Endodermal cell (in vitro differentiated cells): ENCODE results near the gene CKAP4. TPM values are rescaled to one million over a fixed set of nuclear protein-coding genes. Genes with fewer than 3 reads are reported as not detected.

ENCODE experiments used
- DNase-seq: peaks from one replicate; pipeline ENCODE4 v3.0.0-alpha.2; 2017
- H3K27ac ChIP-seq: 2 replicates; pipeline ENCODE4 v1.5.1; 2013; ENCODE audit warnings: mild to moderate bottlenecking, low read depth, low read length, moderate library complexity
- H3K27me3 ChIP-seq: 2 replicates; pipeline ENCODE4 v1.6.1; 2013; ENCODE audit warnings: mild to moderate bottlenecking, low read length, moderate library complexity; ENCODE audit not compliant: insufficient read depth, control insufficient read depth, poor library complexity, severe bottlenecking
- H3K36me3 ChIP-seq: 2 replicates; pipeline ENCODE4 v1.7.0; 2013; ENCODE audit warnings: mild to moderate bottlenecking, low read length, moderate library complexity; ENCODE audit not compliant: control insufficient read depth, insufficient read depth
- H3K4me1 ChIP-seq: one replicate; pipeline ENCODE4 v1.7.0; 2013; ENCODE audit warnings: low read length; ENCODE audit not compliant: control insufficient read depth, insufficient read depth
- H3K4me3 ChIP-seq: 2 replicates; pipeline ENCODE4 v1.5.1; 2013; ENCODE audit warnings: mild to moderate bottlenecking, low read length, moderate library complexity
- H3K9ac ChIP-seq: 2 replicates; pipeline ENCODE4 v1.6.1; 2013; ENCODE audit warnings: mild to moderate bottlenecking, low read length, moderate library complexity; ENCODE audit not compliant: poor library complexity, severe bottlenecking; ENCODE audit errors: extremely low read depth
- H3K9me3 ChIP-seq: 2 replicates; pipeline ENCODE4 v1.6.1; 2013; ENCODE audit warnings: mild to moderate bottlenecking, low read length, moderate library complexity; ENCODE audit not compliant: control insufficient read depth
- H3K27ac Mint-ChIP-seq: 2 replicates; pipeline ENCODE4 v1.8.0; 2020; ENCODE audit warnings: mixed read lengths
- H3K27me3 Mint-ChIP-seq: 2 replicates; pipeline ENCODE4 v1.8.0; 2021; ENCODE audit warnings: mild to moderate bottlenecking, mixed read lengths; ENCODE audit not compliant: insufficient read depth
- H3K36me3 Mint-ChIP-seq: 2 replicates; pipeline ENCODE4 v1.8.0; 2020; ENCODE audit warnings: low read depth, mixed read lengths
- H3K4me1 Mint-ChIP-seq: 2 replicates; pipeline ENCODE4 v1.8.0; 2020; ENCODE audit warnings: mixed read lengths
- H3K4me3 Mint-ChIP-seq: 2 replicates; pipeline ENCODE4 v1.8.0; 2020; ENCODE audit warnings: mild to moderate bottlenecking, moderate library complexity, mixed read lengths
- H3K9me3 Mint-ChIP-seq: 2 replicates; pipeline ENCODE4 v1.8.0; 2020; ENCODE audit warnings: mild to moderate bottlenecking, mixed read lengths
- CTCF ChIP-seq: fragments of 200-600 bp; sonication (generic); conservative IDR thresholded peaks from 2 replicates; pipeline ENCODE4 v1.5.0; 2021; ENCODE audit warnings: antibody characterized with exemption, mild to moderate bottlenecking
- WGBS, 2 experiments: methylation state at CpG; one replicate each; pipeline versions ENCODE4 v1.1.5 to v1.1.7; 2013; ENCODE audit warnings: missing lambda C conversion rate in 2 of 2, mixed read lengths in 1 of 2; ENCODE audit not compliant: insufficient coverage in 1 of 2, insufficient read length in 1 of 2; 5-methylcytosine and 5-hydroxymethylcytosine counted together
- total RNA-seq, 2 donors: library from RNA; stranded (reverse); fragmentation: NEBNext Ultra II Directional in 1 of 2; extraction: Animal tissue kit (Norgen Biotek cat#: 25700) in 1 of 2; gene quantifications; 2 replicates in 1 of 2; 3 replicates in 1 of 2; pipeline ENCODE4 v1.2.1, GENCODE V29; 2021

The CKAP4 gene
- total RNA-seq, 2 donors from 2014 or later: 88.9 to 93.3 TPM

- Histone ChIP-seq H3K9ac (no peak overlapping the region), H3K4me1 (no peaks in the 10 kb centered on the region), H3K27ac (no peak overlapping the region), H3K4me3 (no peak overlapping the region), H3K36me3 (no peaks in the 10 kb centered on the region), H3K9me3 (no peaks in the 10 kb centered on the region), H3K27me3 (no peaks in the 10 kb centered on the region)
- Mint-ChIP-seq H3K36me3 (no peaks in the 10 kb centered on the region), H3K27me3 (no peaks in the 10 kb centered on the region), H3K27ac (no peak overlapping the region), H3K4me3 (no peak overlapping the region), H3K9me3 (no peaks in the 10 kb centered on the region), H3K4me1 (no peaks in the 10 kb centered on the region)
- WGBS, 2 experiments: 87 to 89% methylated on average over 10 of the region's 10 CpGs
- peak; percentile 48 for DNase-seq
- no peak for TF ChIP-seq CTCF
Measured at GRCh38 chr12:106284358-106285105, 36.7 kb upstream of the CKAP4 start.

GRCh38 chr12:106282457-106283097 lies 34.8 kb upstream of the CKAP4 start:
- Histone ChIP-seq H3K36me3 (no peaks in the 10 kb centered on the region), H3K4me1 (no peaks in the 10 kb centered on the region), H3K9ac (no peak overlapping the region), H3K4me3 (no peak overlapping the region), H3K9me3 (no peaks in the 10 kb centered on the region), H3K27ac (no peak overlapping the region), H3K27me3 (no peaks in the 10 kb centered on the region)
- Mint-ChIP-seq H3K27ac (no peak overlapping the region), H3K4me1 (no peaks in the 10 kb centered on the region), H3K27me3 (no peaks in the 10 kb centered on the region), H3K4me3 (no peak overlapping the region), H3K9me3 (no peaks in the 10 kb centered on the region), H3K36me3 (no peaks in the 10 kb centered on the region)
- peak; percentile 89 for DNase-seq
- TF ChIP-seq CTCF: peak; percentile 90
- 32 to 42% methylated on average over 4 to 7 of the region's 7 CpGs for WGBS, 2 experiments

- no peaks in the 10 kb centered on the region for H3K27me3 ChIP-seq
- no peak overlapping the region for H3K27ac Mint-ChIP-seq
- H3K4me3 Mint-ChIP-seq: no peak overlapping the region
- H3K27me3 Mint-ChIP-seq: no peaks in the 10 kb centered on the region
- no peak overlapping the region for H3K4me3 ChIP-seq
- H3K36me3 ChIP-seq: no peaks in the 10 kb centered on the region
- peak; percentile 27 for DNase-seq
- WGBS, 2 experiments: 86 to 100% methylated on average over 2 to 4 of the region's 4 CpGs
- H3K9ac ChIP-seq: no peak overlapping the region
- TF ChIP-seq CTCF: no peak
- no peaks in the 10 kb centered on the region for H3K4me1 Mint-ChIP-seq
- no peak overlapping the region for H3K27ac ChIP-seq
- no peaks in the 10 kb centered on the region for H3K9me3 Mint-ChIP-seq
- no peaks in the 10 kb centered on the region for H3K36me3 Mint-ChIP-seq
- H3K9me3 ChIP-seq: no peaks in the 10 kb centered on the region
- H3K4me1 ChIP-seq: no peaks in the 10 kb centered on the region
Measured at GRCh38 chr12:106281804-106282203, 34.0 kb upstream of the CKAP4 start.
